HG03280 (cell line): ENCODE measurements around the gene RBM39.

Experiments
- ATAC-seq: cut with Tn5 transposase; IDR thresholded peaks from one replicate; pipeline ENCODE4 v1.9.1; 2021; ENCODE audit warnings: mild to moderate bottlenecking, moderate library complexity; ENCODE audit not compliant: unreplicated experiment

RBM39 gene

DNA sequence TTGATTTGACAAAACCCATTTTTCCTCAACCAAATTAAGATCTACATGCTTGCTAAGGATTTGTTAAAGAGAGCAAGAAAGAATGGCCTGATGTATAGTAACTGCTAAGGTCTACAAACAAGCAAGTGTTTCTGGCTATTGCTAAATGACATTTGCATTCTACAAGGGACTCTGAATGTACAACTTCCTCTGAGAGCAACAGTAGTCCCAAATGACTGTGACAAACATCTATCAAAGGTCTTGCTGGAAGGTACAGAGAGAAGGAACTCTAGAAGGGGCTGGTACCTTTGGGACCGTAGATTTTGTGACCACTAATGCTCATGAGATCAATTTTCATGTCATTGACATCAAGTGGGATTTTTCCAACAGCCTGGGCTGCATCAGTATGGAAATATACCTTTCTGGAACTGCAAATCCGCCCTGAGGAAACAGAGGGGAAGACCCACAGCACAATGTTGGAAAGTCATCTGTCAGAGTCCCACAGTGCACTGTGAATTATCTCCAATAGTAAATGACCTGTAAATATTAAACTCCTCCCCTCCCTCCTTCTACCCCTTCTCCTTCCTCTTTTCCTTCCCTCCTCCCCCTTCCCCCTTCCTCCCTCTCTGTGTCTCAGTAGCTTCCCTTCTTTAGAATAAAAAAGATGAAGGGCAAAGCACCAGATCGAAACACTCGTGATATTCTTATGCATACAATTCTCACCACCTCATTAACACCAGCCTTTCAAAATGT is 61.4 kb downstream of the RBM39 start:
- ATAC-seq, result no peak

DNA sequence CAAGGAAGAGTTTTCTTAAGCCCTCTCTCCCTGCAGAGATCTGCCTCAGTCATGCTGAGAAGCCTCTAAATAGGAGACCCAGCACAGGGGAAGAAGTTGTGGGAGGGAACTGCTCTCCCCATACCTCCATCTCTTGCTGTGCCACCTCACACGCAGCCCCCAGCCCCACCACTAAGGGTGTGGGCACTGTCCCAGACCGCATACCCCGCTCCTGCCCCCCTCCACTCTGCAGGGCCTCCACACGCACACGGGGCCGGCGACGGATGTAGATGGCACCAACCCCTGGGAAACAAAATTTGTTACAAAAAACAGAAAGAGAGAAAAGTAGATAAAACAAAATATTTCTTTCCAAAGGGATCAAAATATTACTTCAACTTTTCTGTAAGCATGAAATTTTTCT is 67.1 kb downstream of the RBM39 start:
- ATAC-seq, result no peak

DNA sequence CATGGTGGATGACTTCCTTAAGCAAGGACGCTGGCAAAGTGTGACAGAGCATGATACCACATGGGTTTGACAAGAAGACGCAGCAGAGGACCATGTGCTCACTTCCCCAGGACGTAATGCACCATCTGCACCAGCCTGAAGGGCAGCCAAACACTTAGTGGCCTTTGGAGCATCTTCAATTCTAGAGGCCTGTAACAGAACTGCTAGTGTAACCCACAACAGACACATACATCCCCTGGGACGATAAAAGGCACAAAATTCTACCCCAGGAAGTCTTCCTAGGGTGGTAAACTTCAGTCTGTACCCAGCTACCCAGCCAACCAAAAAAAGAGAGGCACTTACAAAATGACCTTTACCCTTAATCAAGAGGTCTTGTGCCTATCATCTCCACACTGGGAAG is 68.2 kb downstream of the RBM39 start:
- ATAC-seq, result no peak

DNA sequence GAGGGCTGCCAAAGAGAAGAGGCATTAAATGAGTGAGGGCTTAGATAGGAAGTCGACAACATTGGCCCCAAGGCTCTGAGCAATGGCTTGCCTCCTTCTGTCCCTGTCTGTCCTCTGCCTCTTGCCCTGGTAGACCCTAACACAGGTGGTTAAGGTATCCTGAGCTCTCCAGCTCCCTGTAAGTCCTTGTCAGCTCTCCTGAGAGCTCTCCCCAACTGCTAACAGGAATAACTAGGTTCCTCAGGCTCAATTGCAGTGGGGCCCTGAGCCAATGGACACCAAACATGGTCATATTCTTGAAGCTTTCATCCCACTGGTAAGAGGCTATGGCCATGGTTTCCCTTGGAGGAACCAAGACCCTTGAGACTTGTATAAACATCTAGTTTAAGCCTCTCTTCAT is 72.4 kb downstream of the RBM39 start:
- ATAC-seq, result no peak

DNA sequence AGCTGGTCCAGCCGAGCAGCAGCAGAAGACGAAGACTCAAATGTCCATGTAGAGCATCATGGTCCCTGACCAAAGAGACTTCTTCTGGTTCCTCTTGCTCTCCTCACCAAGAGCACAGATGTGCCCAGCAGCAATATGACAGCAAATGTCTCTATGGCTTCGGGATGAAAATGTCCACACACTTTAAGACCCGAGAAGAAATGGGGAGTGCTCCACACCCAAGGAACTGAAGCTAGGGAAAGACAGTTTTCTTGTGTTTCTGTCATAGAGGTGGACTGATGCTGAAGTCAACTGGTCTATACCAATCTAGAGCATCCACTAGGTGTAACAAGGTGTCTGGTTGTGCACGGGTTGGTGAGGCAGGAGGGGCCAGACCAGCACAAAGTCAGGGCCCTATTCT is 72.8 kb downstream of the RBM39 start:
- no peak for ATAC-seq

DNA sequence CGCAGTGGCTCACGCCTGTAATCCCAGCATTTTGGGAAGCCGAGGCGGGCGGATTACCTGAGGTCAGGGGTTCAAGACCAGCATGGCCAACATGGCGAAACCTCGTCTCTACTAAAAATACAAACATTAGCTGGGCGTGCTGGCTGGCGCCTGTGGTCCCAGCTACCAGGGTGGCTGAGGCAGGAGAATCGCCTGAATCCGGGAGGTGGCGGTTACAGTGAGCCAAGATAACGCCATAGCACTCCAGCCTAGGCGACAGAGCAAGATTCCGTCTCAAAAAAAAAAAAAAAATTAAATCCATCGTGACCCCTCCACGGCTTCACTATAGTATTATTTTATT is 76.1 kb downstream of the RBM39 start:
- no peak for ATAC-seq

DNA sequence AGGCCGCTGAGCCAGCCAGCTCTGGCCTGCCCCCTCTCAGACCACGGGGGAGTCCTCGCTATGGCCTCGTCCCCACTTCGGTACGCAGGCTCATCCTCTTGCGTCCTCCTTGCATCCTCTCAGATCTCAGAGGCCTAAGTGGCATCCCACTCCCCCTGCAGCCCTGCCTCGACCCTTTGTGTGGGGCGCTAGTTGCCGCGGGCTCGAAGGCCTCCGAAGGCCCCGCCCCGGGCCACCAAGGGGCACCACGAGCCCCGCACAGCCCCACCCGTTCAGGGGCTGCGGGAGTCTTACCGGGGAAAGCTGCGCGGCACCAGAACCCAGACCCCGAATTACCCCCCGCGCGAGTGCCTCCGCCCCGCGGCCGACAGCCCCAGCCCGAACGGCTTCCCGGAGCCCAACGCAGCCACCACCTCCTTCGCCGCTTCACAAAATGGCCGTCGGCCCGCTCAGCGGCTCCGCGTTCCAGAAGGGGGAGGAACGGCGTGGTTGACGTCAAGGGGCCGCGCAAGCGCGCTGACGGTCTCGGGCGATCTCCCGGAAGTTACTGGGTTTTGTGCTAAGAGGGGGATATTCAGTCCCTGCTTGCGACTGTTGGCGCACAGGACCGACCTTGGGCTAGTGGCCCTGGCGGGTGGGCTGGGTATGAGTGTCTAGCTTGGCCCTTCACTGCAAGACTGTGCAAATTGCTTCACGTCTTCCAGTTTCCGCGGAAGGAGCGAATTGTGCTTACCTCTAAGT is 77.4 kb downstream of the RBM39 start, which contains the start of the genes CPNE1 and RBM12:
TSS of gene CPNE1 (minus strand) at position 435 of the 741 bp plus-strand sequence. CDS start 31,977 bp downstream, outside the sequence.
TSS of gene RBM12 (minus strand) at position 435 of the 741 bp plus-strand sequence. CDS start 9,578 bp downstream, outside the sequence.
- peak; percentile 76 for ATAC-seq

DNA sequence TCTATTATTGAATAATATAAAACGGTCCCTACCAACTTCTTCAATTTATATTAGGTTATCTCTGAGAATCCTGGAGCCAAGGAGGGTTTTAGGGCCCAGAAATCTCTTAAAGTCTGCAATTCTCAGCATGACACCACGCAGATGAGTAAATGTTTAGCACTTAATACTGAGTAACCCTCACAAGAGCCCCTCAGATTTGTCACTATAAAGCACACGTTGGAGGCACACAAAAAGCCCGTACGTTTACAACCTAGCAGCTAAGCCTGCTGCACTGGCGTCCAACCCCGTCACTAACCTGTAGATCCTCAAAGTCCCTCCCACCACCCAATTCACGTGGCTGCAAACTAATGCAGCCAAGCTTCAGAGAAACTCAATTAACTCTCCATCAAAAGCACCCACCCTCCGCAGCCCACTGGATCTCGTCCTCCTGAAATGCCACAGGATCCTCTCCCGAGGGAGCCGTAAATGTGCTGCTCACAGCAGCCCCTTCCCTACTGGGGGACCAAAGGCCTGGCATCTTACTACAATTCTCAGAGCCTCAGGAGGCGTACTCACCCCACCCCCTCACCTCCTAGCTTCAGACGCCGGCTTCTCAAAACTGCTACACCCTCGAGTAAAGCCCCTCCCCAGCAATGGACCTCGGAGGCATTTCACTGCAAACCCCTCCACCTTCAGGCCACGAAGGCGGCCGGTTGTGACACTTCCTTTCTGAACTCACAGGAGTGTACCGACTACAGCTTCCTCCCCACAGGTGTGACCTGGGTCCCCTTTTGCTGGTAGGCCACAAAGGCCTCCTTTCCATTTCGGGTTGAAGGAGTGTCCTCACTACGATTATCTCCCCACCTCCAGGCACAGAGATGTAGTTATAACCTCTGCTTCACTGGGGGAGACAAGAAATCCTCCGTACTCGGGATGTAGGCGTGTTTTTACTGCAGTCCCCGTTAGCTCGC is 78.3 kb downstream of the RBM39 start:
- ATAC-seq, result peak; percentile 27

DNA sequence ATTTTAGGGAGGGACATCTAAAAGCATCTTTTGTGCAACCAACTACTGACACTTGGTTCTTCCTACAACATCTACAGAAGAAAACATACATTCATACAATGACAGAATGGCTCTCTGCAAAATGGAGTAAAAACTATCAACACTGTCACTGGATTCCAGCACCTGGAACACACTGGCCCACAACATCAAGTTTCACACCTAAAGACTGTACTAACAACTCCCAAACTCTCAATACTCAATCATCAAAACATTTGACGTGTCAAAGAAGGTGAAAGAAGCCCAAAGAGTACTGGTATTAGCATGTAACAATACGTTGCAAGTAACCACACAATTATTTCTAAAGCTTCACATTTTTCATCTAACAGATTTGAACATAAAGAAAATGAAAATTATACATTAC is 79.5 kb downstream of the RBM39 start:
- no peak for ATAC-seq

DNA sequence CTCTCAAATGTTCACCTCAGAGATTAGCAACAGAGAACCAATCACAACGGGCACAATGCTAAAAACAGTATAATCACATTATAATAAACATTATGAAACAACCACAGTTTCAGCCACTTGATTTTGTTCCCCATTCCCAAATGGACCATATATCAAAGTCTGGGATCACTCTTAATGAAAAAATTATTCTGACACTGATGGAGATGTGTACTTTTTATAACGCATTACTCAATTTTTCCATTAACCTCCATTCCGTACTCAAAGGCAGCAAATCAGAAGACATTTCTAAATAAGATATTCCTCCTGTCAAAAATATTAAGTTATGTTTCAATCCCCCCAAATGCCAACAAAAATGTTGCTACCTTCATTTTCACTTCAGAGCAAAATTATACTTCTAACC is 80.2 kb downstream of the RBM39 start:
- ATAC-seq, result no peak

DNA sequence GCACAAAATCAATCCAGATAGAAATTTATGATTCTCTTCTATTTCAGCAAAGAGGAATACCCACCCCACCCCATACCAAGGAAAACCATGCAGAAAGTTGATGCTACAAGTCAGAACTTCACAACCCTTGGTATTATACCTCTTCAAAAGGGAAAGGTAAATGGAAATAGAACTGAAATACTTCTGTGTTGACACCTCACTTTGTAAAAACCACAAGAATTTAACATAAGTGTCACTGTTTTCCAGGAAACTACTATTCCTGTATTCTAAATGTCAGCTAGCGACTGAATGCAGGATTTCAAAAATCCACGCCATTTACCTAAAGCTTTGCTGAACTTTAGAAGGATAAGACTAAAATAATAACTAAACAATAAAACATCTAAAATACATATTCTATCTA is 81.0 kb downstream of the RBM39 start:
- ATAC-seq, result no peak

DNA sequence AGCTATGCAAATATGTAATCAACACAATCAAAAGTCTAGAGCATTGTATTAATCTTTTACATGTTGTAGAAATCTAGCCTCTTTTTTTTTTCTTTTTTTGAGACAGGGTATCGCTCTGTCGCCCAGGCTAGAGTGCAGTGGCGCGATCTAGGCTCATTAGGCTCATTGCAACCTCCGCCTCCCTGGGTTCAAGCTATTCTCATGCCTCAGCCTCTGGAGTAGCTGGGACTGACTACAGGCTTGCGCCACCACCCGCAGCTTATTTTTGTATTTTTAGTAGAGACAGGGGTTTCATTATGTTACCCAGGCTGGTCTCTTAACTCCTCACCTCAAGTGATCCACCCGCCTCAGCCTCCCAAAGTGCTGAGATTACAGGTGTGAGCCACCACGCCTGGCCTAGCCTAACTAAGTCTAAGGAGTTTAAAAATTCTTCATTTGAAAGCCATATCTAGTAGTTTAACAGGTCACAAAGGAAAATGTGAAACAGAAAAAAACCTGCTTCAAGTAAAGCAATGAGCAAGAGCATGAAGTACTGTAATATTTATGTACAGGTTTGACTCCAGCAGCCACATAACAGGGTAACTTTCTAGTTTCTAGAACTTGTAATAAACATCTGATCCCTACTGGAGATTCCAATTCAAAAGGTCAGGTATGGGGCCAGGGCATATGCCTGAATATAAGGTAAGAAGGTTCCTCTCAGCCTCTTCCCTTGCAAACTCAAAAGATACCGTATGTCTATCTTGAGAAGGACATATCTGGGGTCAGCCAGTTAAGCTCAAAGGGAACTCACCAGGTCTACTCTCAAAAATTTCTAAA is 81.7 kb downstream of the RBM39 start:
- no peak for ATAC-seq

DNA sequence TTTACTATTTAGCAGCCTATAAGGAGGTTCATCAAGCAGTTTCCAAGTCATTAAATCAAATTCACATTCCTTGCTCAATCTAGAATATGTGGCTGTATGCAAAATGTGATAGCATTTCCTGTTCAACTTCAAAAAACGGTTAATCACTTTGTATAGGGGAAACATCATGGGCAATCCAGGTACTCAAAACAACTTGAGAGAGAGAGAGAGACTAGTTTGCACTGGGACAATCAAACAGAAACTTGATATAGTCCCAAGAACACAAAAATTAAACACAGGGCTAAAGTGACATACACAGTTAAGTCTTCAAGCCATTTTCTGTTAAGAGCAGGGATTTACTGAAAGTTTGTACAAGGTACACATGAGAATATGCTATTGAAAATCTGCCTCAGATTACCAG is 84.8 kb downstream of the RBM39 start:
- ATAC-seq, result no peak

DNA sequence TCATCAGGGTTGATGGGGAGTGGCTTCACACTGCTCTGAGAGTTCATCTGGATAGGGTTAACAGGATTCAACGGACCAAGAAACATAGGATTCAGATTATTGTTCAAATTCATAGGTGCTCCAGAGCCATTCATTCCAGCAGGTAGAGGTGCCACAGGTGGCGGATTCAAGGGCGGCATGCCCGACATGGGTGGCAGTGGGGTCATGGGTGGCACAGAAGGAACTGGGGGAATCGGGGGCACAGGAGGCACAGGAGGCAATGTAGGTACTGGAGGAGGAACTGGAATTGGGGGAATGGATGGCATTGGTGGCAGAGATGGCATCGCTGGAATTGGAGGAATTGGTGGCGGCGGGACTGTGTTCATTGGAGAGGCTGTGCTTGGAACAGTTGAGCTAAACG is 87.6 kb downstream of the RBM39 start:
- no peak for ATAC-seq

DNA sequence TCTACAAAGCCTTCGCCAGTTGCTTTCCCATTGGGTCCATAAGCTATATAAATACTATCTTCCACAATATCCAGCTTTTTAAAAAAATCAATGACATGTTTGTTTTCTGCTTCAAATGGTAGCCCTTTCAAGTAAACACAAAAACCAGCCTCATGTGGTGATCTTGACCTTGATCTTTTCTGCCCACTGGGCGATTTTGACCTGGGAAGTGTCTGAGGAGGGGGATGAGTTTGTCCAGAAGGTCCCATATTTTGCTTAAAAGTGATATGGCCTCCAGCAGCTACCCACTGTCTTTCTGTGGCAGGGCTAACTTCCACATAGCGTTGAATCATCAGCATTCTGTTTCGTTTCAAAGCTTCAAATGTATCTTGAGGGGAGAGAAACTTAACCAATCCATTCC is 88.2 kb downstream of the RBM39 start:
- no peak for ATAC-seq
